Rectal smooth muscle tissue (tissue), 1 donor: ENCODE data around the gene GARIN5A.

ENCODE experiments used
- H3K27ac ChIP-seq: one replicate; pipeline ENCODE4 v1.7.0; 2013; ENCODE audit warnings: low read depth, low read length, inconsistent platforms
- H3K27me3 ChIP-seq: one replicate; pipeline ENCODE4 v1.7.0; 2013; ENCODE audit warnings: low read length; ENCODE audit not compliant: control insufficient read depth, insufficient read depth
- H3K36me3 ChIP-seq: one replicate; pipeline ENCODE4 v1.7.0; 2013; ENCODE audit warnings: low read length; ENCODE audit not compliant: control insufficient read depth, insufficient read depth
- H3K4me1 ChIP-seq: one replicate; pipeline ENCODE4 v1.7.0; 2013; ENCODE audit warnings: low read length; ENCODE audit not compliant: control insufficient read depth, insufficient read depth
- H3K4me3 ChIP-seq: one replicate; pipeline ENCODE4 v1.7.0; 2013; ENCODE audit warnings: low read length
- H3K9ac ChIP-seq: one replicate; pipeline ENCODE4 v1.7.0; 2013; ENCODE audit warnings: low read length

Gene GARIN5A

GRCh38 chr19:50512999-50513745, 36.5 kb upstream of the GARIN5A start:
- H3K9ac ChIP-seq, result no peak overlapping the region
- H3K27ac ChIP-seq, result no peak overlapping the region
- peaks cover 7% of the 10 kb centered on the region for H3K27me3 ChIP-seq
- H3K36me3 ChIP-seq, result no peaks in the 10 kb centered on the region
- no peak overlapping the region for H3K4me3 ChIP-seq
- H3K4me1 ChIP-seq, result no peaks in the 10 kb centered on the region

GRCh38 chr19:50512112-50512998, 35.7 kb upstream of the GARIN5A start:
- Histone ChIP-seq H3K9ac (no peak overlapping the region), H3K4me1 (no peaks in the 10 kb centered on the region), H3K27me3 (peaks cover 7% of the 10 kb centered on the region), H3K4me3 (no peak overlapping the region), H3K36me3 (no peaks in the 10 kb centered on the region), H3K27ac (no peak overlapping the region)

GRCh38 chr19:50511069-50511822, 34.6 kb upstream of the GARIN5A start, which contains the start of gene JOSD2:
Gene JOSD2 (minus strand): TSS chr19:50511191. CDS start chr19:50510431, 760 bp downstream.
- Histone ChIP-seq H3K9ac (peak within 1 kb of the TSS; percentile 66), H3K4me1 (no peaks in the 10 kb centered on the region), H3K4me3 (peak within 1 kb of the TSS; percentile 83), H3K27ac (peak within 1 kb of the TSS; percentile 34), H3K36me3 (no peaks in the 10 kb centered on the region), H3K27me3 (peaks cover 7% of the 10 kb centered on the region)

DNA sequence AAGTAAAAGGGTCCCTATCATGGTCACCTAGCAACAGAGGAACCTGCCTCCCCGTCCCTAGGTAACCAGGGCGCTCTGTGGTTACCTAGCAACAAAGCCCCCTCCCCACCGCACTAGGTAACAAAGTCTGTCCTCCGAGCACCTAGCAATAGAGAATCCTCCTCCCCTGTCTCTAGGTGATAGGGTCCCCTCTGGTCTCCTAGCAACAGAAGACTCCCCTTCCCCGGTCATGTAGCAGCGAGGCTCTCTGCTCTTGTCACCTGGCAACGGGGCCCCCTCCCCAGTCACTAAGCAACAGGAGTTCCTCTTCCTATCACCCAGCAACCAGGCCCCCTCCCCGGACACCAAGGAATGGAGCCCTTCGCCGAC, 34.0 kb upstream of the GARIN5A start:
- Histone ChIP-seq H3K4me1 (no peaks in the 10 kb centered on the region), H3K36me3 (no peaks in the 10 kb centered on the region), H3K27me3 (peaks cover 7% of the 10 kb centered on the region), H3K27ac (no peak overlapping the region), H3K4me3 (peak overlapping the region; percentile 83), H3K9ac (peak overlapping the region; percentile 66)

GRCh38 chr19:50510121-50510670, 33.5 kb upstream of the GARIN5A start:
- Histone ChIP-seq H3K27ac (no peak overlapping the region), H3K4me3 (peak overlapping the region; percentile 83), H3K36me3 (no peaks in the 10 kb centered on the region), H3K27me3 (peaks cover 4% of the 10 kb centered on the region), H3K9ac (no peak overlapping the region), H3K4me1 (no peaks in the 10 kb centered on the region)

- no peaks in the 10 kb centered on the region for H3K36me3 ChIP-seq
- no peak overlapping the region for H3K4me3 ChIP-seq
- H3K27ac ChIP-seq, result no peak overlapping the region
- no peak overlapping the region for H3K9ac ChIP-seq
- peaks cover 2% of the 10 kb centered on the region for H3K27me3 ChIP-seq
- H3K4me1 ChIP-seq, result no peaks in the 10 kb centered on the region
Observed at GRCh38 chr19:50509366-50509765, 32.7 kb upstream of the GARIN5A start.

- Histone ChIP-seq H3K4me1 (no peaks in the 10 kb centered on the region), H3K9ac (no peak overlapping the region), H3K36me3 (no peaks in the 10 kb centered on the region), H3K27me3 (no peaks in the 10 kb centered on the region), H3K27ac (no peak overlapping the region), H3K4me3 (no peak overlapping the region)
Observed at GRCh38 chr19:50508843-50509190, 32.2 kb upstream of the GARIN5A start.

GRCh38 chr19:50507376-50507775, 30.7 kb upstream of the GARIN5A start:
- Histone ChIP-seq H3K27ac (no peak overlapping the region), H3K27me3 (no peaks in the 10 kb centered on the region), H3K9ac (no peak overlapping the region), H3K4me1 (no peaks in the 10 kb centered on the region), H3K36me3 (no peaks in the 10 kb centered on the region), H3K4me3 (no peak overlapping the region)

- H3K9ac ChIP-seq, result no peak overlapping the region
- no peaks in the 10 kb centered on the region for H3K36me3 ChIP-seq
- H3K4me3 ChIP-seq, result no peak overlapping the region
- no peaks in the 10 kb centered on the region for H3K4me1 ChIP-seq
- H3K27me3 ChIP-seq, result no peaks in the 10 kb centered on the region
- no peak overlapping the region for H3K27ac ChIP-seq
Observed at GRCh38 chr19:50506700-50507099, 30.1 kb upstream of the GARIN5A start.

GRCh38 chr19:50505856-50506611, 29.4 kb upstream of the GARIN5A start:
- no peaks in the 10 kb centered on the region for H3K4me1 ChIP-seq
- H3K36me3 ChIP-seq, result no peaks in the 10 kb centered on the region
- no peaks in the 10 kb centered on the region for H3K27me3 ChIP-seq
- no peak overlapping the region for H3K9ac ChIP-seq
- H3K27ac ChIP-seq, result no peak overlapping the region
- H3K4me3 ChIP-seq, result no peak overlapping the region

GRCh38 chr19:50501568-50502475, 25.2 kb upstream of the GARIN5A start:
- Histone ChIP-seq H3K27ac (no peak overlapping the region), H3K9ac (no peak overlapping the region), H3K4me1 (no peaks in the 10 kb centered on the region), H3K27me3 (no peaks in the 10 kb centered on the region), H3K36me3 (no peaks in the 10 kb centered on the region), H3K4me3 (no peak overlapping the region)
